ENCODE data around the gene SMARCB1. TPM values are rescaled to one million over a fixed set of nuclear protein-coding genes. Genes with fewer than 3 reads are reported as not detected.

SMARCB1 gene
- total RNA-seq, 1 experiment from 2014 or later, result 80.2 TPM

DNA sequence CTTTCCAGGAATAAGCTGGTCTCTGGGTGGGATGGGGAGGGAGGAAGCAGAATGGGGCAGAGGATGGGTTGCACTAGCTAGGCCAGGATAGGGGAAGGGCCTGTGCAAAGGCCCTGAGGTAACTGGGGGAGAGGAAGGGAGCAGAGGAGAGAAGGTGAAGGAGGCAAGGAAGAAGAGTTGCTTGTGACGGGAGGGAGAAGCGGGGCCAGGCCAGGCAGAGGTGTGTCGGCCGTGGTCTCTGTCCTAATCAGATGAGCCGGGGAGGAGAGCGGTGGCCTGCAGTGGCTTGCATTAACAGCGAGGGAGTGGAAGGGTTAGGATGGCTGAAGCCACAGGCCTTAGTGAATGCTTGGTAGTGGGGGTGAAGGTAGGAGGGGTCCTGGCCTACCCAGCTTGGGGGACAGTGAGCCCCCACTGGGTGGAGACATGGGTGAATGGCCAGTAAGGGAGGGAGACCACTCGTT is 58.0 kb downstream of the SMARCB1 start:
- no TSS peak for BruUV-seq (replicated peaks)
- H3F3A ChIP-seq (ENCODE audit: insufficient read depth, low read depth), result no peaks in the 10 kb centered on the region; the same call in 1 of the 2 replicates
- H3K79me2 ChIP-seq (ENCODE audit: low read depth), result no peaks in the 10 kb centered on the region
- ChIA-PET CTCF (no interaction called here), POLR2A (ENCODE audit: unreplicated experiment) (no interaction called here)
- H3K27me3 ChIP-seq (ENCODE audit: insufficient read depth, low read depth), result no peaks in the 10 kb centered on the region
- no peak overlapping the region for H3K27ac ChIP-seq
- no peaks in the 10 kb centered on the region for H3K36me3 ChIP-seq (ENCODE audit: low read depth)
- H4K20me1 ChIP-seq (ENCODE audit: insufficient read depth), result no peaks in the 10 kb centered on the region
- no peak for TF ChIP-seq EZH2 (IDR thresholded peaks at IDR 0.05; ENCODE audit: low read depth)
- TF ChIP-seq, protein P1, sequence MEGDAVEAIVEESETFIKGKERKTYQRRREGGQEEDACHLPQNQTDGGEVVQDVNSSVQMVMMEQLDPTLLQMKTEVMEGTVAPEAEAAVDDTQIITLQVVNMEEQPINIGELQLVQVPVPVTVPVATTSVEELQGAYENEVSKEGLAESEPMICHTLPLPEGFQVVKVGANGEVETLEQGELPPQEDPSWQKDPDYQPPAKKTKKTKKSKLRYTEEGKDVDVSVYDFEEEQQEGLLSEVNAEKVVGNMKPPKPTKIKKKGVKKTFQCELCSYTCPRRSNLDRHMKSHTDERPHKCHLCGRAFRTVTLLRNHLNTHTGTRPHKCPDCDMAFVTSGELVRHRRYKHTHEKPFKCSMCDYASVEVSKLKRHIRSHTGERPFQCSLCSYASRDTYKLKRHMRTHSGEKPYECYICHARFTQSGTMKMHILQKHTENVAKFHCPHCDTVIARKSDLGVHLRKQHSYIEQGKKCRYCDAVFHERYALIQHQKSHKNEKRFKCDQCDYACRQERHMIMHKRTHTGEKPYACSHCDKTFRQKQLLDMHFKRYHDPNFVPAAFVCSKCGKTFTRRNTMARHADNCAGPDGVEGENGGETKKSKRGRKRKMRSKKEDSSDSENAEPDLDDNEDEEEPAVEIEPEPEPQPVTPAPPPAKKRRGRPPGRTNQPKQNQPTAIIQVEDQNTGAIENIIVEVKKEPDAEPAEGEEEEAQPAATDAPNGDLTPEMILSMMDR (conservative IDR thresholded peaks at IDR 0.05), result no peak
- no peak overlapping the region for H3K4me2 ChIP-seq
- H2AFZ ChIP-seq, result no peak overlapping the region
- H3K9me2 ChIP-seq (ENCODE audit: insufficient read depth), result no peaks in the 10 kb centered on the region
- DNase-seq, result no peak
- intact Hi-C loops (cut with micrococcal nuclease; ENCODE audit: unreplicated experiment), result loop anchor here (5.0 kb wide), 1 partner anchor 302 kb away; no protein-coding TSS in a partner anchor
- 0 out of 2 replicates have a peak, but pooled peaks cover 6% of the 10 kb centered on the region for H3K4me1 ChIP-seq (replicated peaks; ENCODE audit: insufficient read depth)
- no peak overlapping the region for H3K4me3 ChIP-seq
- H3K9me3 ChIP-seq (ENCODE audit: insufficient read depth, low read depth), result no peaks in the 10 kb centered on the region

DNA sequence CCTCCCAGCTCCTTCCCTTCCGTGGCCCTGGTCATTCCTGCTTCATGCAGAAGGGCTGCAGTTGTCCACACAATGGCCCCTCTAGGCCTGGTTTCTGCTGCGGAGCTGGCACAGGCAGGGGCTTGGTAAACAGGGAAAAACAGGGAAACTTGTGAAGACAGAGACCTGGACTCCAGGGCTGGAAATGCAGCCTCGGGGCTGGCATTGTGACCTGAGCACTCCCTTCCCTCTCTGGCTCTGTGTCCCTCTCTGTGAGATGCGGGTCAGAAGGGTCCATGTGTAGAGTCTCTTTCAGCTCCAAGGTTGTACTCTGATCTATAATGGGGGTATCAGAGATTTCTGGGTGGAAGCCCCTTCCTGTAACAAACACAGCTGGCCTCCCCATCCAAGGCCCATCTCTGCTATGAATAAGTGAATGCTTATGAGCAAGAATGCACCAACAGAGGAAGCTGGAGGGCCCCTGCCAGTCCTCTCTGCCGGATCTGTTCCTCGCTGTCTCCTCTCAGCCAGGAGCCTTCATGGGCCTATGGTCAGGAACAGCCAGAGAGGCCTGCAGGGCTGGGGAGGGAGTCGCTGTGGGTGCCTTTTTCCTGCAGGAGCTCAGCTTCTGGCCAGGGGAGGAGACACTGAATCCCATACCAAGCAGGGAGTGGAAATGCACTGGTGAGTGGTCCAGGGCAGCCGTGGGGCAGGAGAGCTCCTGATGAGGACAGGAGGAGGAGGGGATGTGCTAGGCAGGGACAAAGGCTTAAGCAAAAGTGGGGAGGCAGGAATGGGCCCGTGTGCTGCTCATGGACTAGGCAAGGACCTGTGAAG is 58.7 kb downstream of the SMARCB1 start:
- Histone ChIP-seq H3K4me3 (no peak overlapping the region), H3K79me2 (ENCODE audit: low read depth) (no peaks in the 10 kb centered on the region), H3K36me3 (ENCODE audit: low read depth) (no peaks in the 10 kb centered on the region), H3K4me2 (no peak overlapping the region), H3F3A (ENCODE audit: insufficient read depth, low read depth) (no peaks in the 10 kb centered on the region; the same call in 1 of the 2 replicates), H3K9me2 (ENCODE audit: insufficient read depth) (no peaks in the 10 kb centered on the region), H3K4me1 (replicated peaks; ENCODE audit: insufficient read depth) (0 out of 2 replicates have a peak, but pooled peaks cover 7% of the 10 kb centered on the region), H2AFZ (no peak overlapping the region), H3K27me3 (ENCODE audit: insufficient read depth, low read depth) (no peaks in the 10 kb centered on the region), H3K27ac (no peak overlapping the region), H3K9me3 (ENCODE audit: insufficient read depth, low read depth) (no peaks in the 10 kb centered on the region), H4K20me1 (ENCODE audit: insufficient read depth) (no peaks in the 10 kb centered on the region)
- POLR2A ChIA-PET (ENCODE audit: unreplicated experiment), result interaction anchor here (0.6 kb wide), 1 partner anchor 104 kb away, joined by 3 read pairs; no protein-coding TSS in a partner anchor
- DNase-seq, result no peak
- intact Hi-C loops (cut with micrococcal nuclease; ENCODE audit: unreplicated experiment), result loop anchor here (5.0 kb wide), 1 partner anchor 303 kb away; no protein-coding TSS in a partner anchor
- TF ChIP-seq, protein P1 (conservative IDR thresholded peaks at IDR 0.05), result no peak
- TF ChIP-seq EZH2 (IDR thresholded peaks at IDR 0.05; ENCODE audit: low read depth), result no peak
- BruUV-seq (replicated peaks), result no TSS peak
- CTCF ChIA-PET, result no interaction called here

DNA sequence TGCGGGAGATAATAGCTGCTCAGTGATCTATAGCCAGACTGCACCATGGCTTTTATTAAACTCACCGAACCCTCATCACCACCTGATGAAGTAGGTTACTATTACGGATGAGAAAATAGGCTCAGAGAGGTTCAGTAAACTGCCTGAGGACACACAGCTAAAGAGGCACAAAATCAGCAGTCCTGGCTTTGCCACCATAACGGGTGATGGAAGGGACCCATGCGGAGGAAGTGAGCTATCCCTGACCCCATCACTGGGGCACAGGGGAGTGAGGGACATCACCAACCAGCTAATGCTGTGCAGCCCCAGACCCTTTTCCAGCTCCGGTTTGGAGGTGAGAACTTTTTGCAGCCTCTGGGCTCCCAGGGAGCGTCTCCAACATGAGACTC is 59.3 kb downstream of the SMARCB1 start:
- Histone ChIP-seq H4K20me1 (ENCODE audit: insufficient read depth) (no peaks in the 10 kb centered on the region), H3K27ac (no peak overlapping the region), H3K79me2 (ENCODE audit: low read depth) (no peaks in the 10 kb centered on the region), H3K36me3 (ENCODE audit: low read depth) (no peaks in the 10 kb centered on the region), H3K9me3 (ENCODE audit: insufficient read depth, low read depth) (no peaks in the 10 kb centered on the region), H3K4me1 (replicated peaks; ENCODE audit: insufficient read depth) (0 out of 2 replicates have a peak, but pooled peaks cover 7% of the 10 kb centered on the region), H3K4me3 (no peak overlapping the region), H2AFZ (no peak overlapping the region), H3K27me3 (ENCODE audit: insufficient read depth, low read depth) (no peaks in the 10 kb centered on the region), H3K9me2 (ENCODE audit: insufficient read depth) (no peaks in the 10 kb centered on the region), H3F3A (ENCODE audit: insufficient read depth, low read depth) (no peaks in the 10 kb centered on the region; the same call in 1 of the 2 replicates), H3K4me2 (no peak overlapping the region)
- ChIA-PET POLR2A (ENCODE audit: unreplicated experiment) (interaction anchor here (0.6 kb wide), 1 partner anchor 104 kb away, joined by 3 read pairs; no protein-coding TSS in a partner anchor), CTCF (no interaction called here)
- no TSS peak for BruUV-seq (replicated peaks)
- no peak for DNase-seq
- TF ChIP-seq EZH2 (IDR thresholded peaks at IDR 0.05; ENCODE audit: low read depth), result no peak
- TF ChIP-seq, protein P1 (conservative IDR thresholded peaks at IDR 0.05), result no peak
- intact Hi-C loops (cut with micrococcal nuclease; ENCODE audit: unreplicated experiment), result loop anchor here (5.0 kb wide), 1 partner anchor 304 kb away; no protein-coding TSS in a partner anchor
